Activated CD4-positive, alpha-beta memory T cell treated with anti-CD3 and anti-CD28 coated beads, Interleukin-2, amount 10 ng/mL, durations not matched to agents 7 days and 5 days (primary cell): ENCODE results near the gene RPL14. TPM values are rescaled to one million over a fixed set of nuclear protein-coding genes. Genes with fewer than 3 reads are reported as not detected.

ENCODE experiments used
- CTCF ChIA-PET: fragments of 350-600 bp; sonication (Branson Sonifier 250); formaldehyde crosslinking; loops from one replicate; lab custom pipeline; 2021; ENCODE audit warnings: antibody characterized with exemption, inconsistent platforms; lab: Charles Lee
- POLR2A ChIA-PET: fragments of 350-600 bp; sonication (Branson Sonifier 250); formaldehyde crosslinking; loops from one replicate; lab custom pipeline; 2021; ENCODE audit warnings: antibody characterized with exemption; lab: Charles Lee
- DNase-seq: peaks from one replicate; pipeline ENCODE4 v3.0.0-alpha.2; 2020
- H3K27ac Mint-ChIP-seq: one replicate; pipeline ENCODE4 v1.8.0; 2021; ENCODE audit warnings: mild to moderate bottlenecking, mixed read lengths
- H3K27me3 Mint-ChIP-seq: one replicate; pipeline ENCODE4 v1.8.0; 2021; ENCODE audit warnings: mixed read lengths
- H3K36me3 Mint-ChIP-seq: one replicate; pipeline ENCODE4 v1.8.0; 2021; ENCODE audit warnings: low read depth, mixed read lengths
- H3K4me1 Mint-ChIP-seq: one replicate; pipeline ENCODE4 v1.8.0; 2021; ENCODE audit warnings: mixed read lengths
- H3K4me3 Mint-ChIP-seq: one replicate; pipeline ENCODE4 v1.8.0; 2021; ENCODE audit warnings: mild to moderate bottlenecking, mixed read lengths
- H3K9me3 Mint-ChIP-seq: one replicate; pipeline ENCODE4 v1.8.0; 2021; ENCODE audit warnings: mixed read lengths
- total RNA-seq, 2 experiments: library from RNA; stranded (reverse); gene quantifications; one replicate each; pipeline ENCODE4 v1.2.3, GENCODE V29; 2021

The RPL14 gene
- total RNA-seq, 2 experiments from 2014 or later, result 1,898 to 2,001 TPM

GRCh38 chr3:40502034-40502433, 44.9 kb downstream of the RPL14 start:
- no peak overlapping the region for H3K4me3 Mint-ChIP-seq
- ChIA-PET POLR2A (no interaction called here), CTCF (no interaction called here)
- H3K4me1 Mint-ChIP-seq, result peaks cover 24% of the 10 kb centered on the region
- H3K27me3 Mint-ChIP-seq, result peaks cover 5% of the 10 kb centered on the region
- H3K36me3 Mint-ChIP-seq, result peaks cover 3% of the 10 kb centered on the region
- H3K9me3 Mint-ChIP-seq, result no peaks in the 10 kb centered on the region
- no peak for DNase-seq
- H3K27ac Mint-ChIP-seq, result no peak overlapping the region

- DNase-seq, result no peak
- Mint-ChIP-seq H3K9me3 (no peaks in the 10 kb centered on the region), H3K27me3 (peaks cover 3% of the 10 kb centered on the region), H3K4me3 (peak overlapping the region; percentile 94), H3K4me1 (peaks cover 34% of the 10 kb centered on the region), H3K36me3 (peaks cover 17% of the 10 kb centered on the region), H3K27ac (no peak overlapping the region)
- POLR2A ChIA-PET, result interaction anchor here (0.7 to 3.6 kb wide), 6 partner anchors 20 to 52 kb away, joined by 3 to 19 read pairs (median 9); partner anchors contain the start of genes RPL14, ZNF619 and ZNF621
- CTCF ChIA-PET, result interaction anchor here (1.5 to 3.6 kb wide), 3 partner anchors 20 to 28 kb away, joined by 4 to 24 read pairs (median 4); partner anchors contain the start of genes ZNF619 and ZNF621
These were observed 47.7 kb downstream of the RPL14 start for GRCh38 chr3:40504636-40505430.

- peak within 1 kb of the TSS; percentile 94 for H3K4me3 Mint-ChIP-seq
- H3K27me3 Mint-ChIP-seq, result peaks cover 3% of the 10 kb centered on the region
- ChIA-PET POLR2A (interaction anchor here (0.7 to 3.6 kb wide), 7 partner anchors 19 to 693 kb away, joined by 3 to 19 read pairs (median 5); partner anchors contain the start of genes CTNNB1, RPL14, ZNF619 and ZNF621), CTCF (interaction anchor here (0.7 to 3.6 kb wide), 7 partner anchors 9 to 75 kb away, joined by 3 to 24 read pairs (median 4); partner anchors contain the start of genes RPL14, ZNF619 and ZNF621)
- peaks cover 24% of the 10 kb centered on the region for H3K36me3 Mint-ChIP-seq
- H3K27ac Mint-ChIP-seq, result peak within 1 kb of the TSS; percentile 69
- H3K4me1 Mint-ChIP-seq, result peaks cover 34% of the 10 kb centered on the region
- DNase-seq, result peak; percentile 48
- no peaks in the 10 kb centered on the region for H3K9me3 Mint-ChIP-seq
These were observed 48.7 kb downstream of the RPL14 start, which contains the start of gene ZNF620 for GRCh38 chr3:40505599-40506462. ZNF620 (plus strand) TSS chr3:40506039; CDS start chr3:40506353, 314 bp downstream.

GRCh38 chr3:40511031-40511718, 54.0 kb downstream of the RPL14 start:
- DNase-seq, result no peak
- CTCF ChIA-PET, result no interaction called here
- POLR2A ChIA-PET, result interaction anchor here (1.4 kb wide), 1 partner anchor 29 kb away, joined by 3 read pairs; no protein-coding TSS in a partner anchor
- Mint-ChIP-seq H3K4me3 (no peak overlapping the region), H3K4me1 (peaks cover 18% of the 10 kb centered on the region), H3K27me3 (no peaks in the 10 kb centered on the region), H3K9me3 (no peaks in the 10 kb centered on the region), H3K36me3 (peaks cover 48% of the 10 kb centered on the region), H3K27ac (no peak overlapping the region)

- DNase-seq, result no peak
- Mint-ChIP-seq H3K27ac (no peak overlapping the region), H3K36me3 (peaks cover 42% of the 10 kb centered on the region), H3K9me3 (no peaks in the 10 kb centered on the region), H3K4me1 (no peaks in the 10 kb centered on the region), H3K4me3 (no peak overlapping the region), H3K27me3 (no peaks in the 10 kb centered on the region)
- POLR2A ChIA-PET, result interaction anchor here (1.0 kb wide), 1 partner anchor 8 kb away, joined by 4 read pairs; the partner anchor contains the start of gene ZNF621
- CTCF ChIA-PET, result no interaction called here
These were observed 59.1 kb downstream of the RPL14 start for GRCh38 chr3:40516201-40516600.

GRCh38 chr3:40518067-40518466, 60.9 kb downstream of the RPL14 start:
- no peak overlapping the region for H3K4me3 Mint-ChIP-seq
- POLR2A ChIA-PET, result no interaction called here

More at GRCh38 chr3:40518067-40518466, 60.9 kb downstream of the RPL14 start:
- H3K27me3 Mint-ChIP-seq, result no peaks in the 10 kb centered on the region
- H3K9me3 Mint-ChIP-seq, result no peaks in the 10 kb centered on the region
- H3K4me1 Mint-ChIP-seq, result peaks cover under 1% of the 10 kb centered on the region
- peaks cover 36% of the 10 kb centered on the region for H3K36me3 Mint-ChIP-seq
- no peak for DNase-seq
- no peak overlapping the region for H3K27ac Mint-ChIP-seq
- CTCF ChIA-PET, result no interaction called here

Other genes starting within 250 kb of the RPL14 start
- gene EIF1B, start 147.6 kb upstream of the RPL14 start, total RNA-seq, result 10 to 100 TPM; 39.2 to 41.9 TPM
- gene ENTPD3, start 70.2 kb upstream of the RPL14 start, total RNA-seq, result not detected
- gene ZNF619, start 19.8 kb downstream of the RPL14 start, total RNA-seq, result 10 to 100 TPM; 10.5 to 10.6 TPM
- gene ZNF620, start 48.7 kb downstream of the RPL14 start, total RNA-seq, result 1 to 10 TPM; 6.1 to 6.3 TPM
- gene ZNF621, start 67.6 kb downstream of the RPL14 start, total RNA-seq, result 10 to 100 TPM; 24.9 to 25.7 TPM